Jurkat, Clone E6-1 (cell line): ENCODE data around the gene PRAMEF26. TPM values are rescaled to one million over a fixed set of nuclear protein-coding genes. Genes with fewer than 3 reads are reported as not detected.
"Not testable (repeated sequence)": the region's sequence is repeated elsewhere in the genome, so short reads cannot be mapped to it uniquely, and the experiment has no call there.

Source experiments
- DNase-seq: peaks from one replicate; pipeline ENCODE4 v3.0.0-alpha.2; 2011; ENCODE audit warnings: low read depth, low spot score
- H3K4me3 ChIP-seq: 2 replicates; pipeline ENCODE4 v1.5.1; 2011; ENCODE audit warnings: mild to moderate bottlenecking, low read length, control low read depth, moderate library complexity
- polyA plus RNA-seq: library from polyadenylated mRNA; unstranded; fragments of >200 nt; gene quantifications from one replicate; pipeline ENCODE4 v1.2.1, GENCODE V29; 2012; ENCODE audit warnings: missing spikeins; ENCODE audit not compliant: insufficient read length, insufficient read depth

Gene PRAMEF26
- polyA plus RNA-seq: not detected

DNA sequence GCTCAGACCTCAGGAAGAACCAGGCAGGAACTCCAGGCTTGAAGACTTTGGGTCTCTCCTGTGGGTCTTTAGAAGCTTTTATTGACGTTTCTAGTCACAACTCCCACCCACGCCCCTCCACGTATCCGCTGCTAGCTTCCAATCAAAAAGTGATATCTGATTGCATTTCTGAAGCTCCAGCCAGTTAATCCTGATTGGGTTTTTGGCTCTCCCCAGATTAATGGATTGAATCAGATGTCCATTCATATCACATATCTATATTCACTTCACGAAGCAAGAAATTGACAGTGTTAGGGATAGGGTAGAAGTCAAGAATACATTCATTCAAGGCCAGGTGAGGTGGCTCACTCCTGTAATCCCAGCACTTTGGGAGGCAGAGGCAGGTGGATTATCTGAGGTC, at the start of gene PRAMEF26:
PRAMEF26 (minus strand) TSS at position 101 of the 400 bp plus-strand sequence. CDS start 2,914 bp downstream, outside the sequence.
- DNase-seq, H3K4me3 ChIP-seq: not testable (repeated sequence)

DNA sequence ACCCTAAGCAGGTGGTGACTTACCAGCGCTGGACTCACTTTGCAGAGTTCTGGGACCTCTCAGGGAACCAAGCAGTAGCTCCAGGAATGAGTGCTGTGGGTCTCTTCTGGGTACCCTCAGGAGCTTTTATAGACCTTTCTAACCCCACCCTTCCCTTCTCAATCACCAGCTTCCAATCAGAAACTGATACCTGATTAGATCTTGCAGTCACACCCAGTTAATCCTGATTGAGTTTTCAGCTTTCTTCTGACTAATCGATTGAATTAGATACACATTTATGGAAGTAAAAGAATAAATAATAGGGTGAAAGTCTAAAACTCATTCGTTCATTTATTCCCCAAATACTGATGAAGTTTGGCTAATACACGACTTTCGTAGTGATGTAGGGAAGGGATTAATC, 45.5 kb upstream of the PRAMEF26 start, which contains the start of gene PRAMEF13:
PRAMEF13 (minus strand) TSS at position 101 of the 400 bp plus-strand sequence. CDS start 1,820 bp downstream, outside the sequence.
- H3K4me3 ChIP-seq, DNase-seq: not testable (repeated sequence)

DNA sequence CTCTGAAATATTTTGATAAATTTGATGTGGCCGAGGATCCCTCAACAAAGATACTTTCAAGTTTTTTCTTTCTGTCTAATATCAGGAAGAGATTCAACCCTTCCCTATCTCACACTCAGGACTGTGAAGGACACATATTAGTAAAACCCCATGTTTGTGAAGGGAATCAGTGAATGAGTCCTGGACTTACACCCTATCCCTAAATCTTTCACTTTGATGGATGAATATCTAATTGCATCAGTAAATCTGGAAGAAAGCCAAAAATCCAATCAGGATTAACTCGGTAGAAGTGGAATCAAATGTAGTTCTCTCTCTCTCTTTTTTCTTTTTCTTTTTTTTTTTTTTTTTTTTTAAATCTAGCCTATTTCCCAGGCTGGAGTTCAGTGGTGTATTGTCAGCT, 15.7 kb upstream of the PRAMEF26 start, which contains the start of gene PRAMEF9:
PRAMEF9 (plus strand) TSS at position 301 of the 400 bp plus-strand sequence. CDS start 3,433 bp downstream, outside the sequence.
- not testable (repeated sequence) for H3K4me3 ChIP-seq, DNase-seq

DNA sequence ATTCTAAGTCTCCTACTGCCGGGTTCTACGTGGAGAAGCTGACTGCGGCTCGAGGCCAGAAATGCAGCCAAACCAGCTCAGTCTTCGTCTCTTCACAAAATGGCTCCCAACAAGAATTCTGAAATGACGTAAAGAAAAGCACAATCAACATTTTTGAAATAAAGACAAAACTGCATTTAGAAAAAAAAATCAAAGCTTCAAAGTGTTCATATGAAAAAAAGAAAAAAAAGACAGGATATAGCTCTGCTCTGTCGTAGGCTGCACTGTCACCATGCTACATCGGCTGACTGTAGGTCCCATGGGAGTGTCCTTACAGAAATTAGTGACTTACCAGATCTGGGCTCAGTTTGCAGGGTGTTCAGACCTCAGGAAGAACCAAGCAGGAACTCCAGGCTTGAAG, 9.7 kb upstream of the PRAMEF26 start, which contains the start of gene HNRNPCL4:
HNRNPCL4 (minus strand) TSS at position 101 of the 400 bp plus-strand sequence. CDS start 164 bp downstream, outside the sequence.
- DNase-seq, H3K4me3 ChIP-seq: not testable (repeated sequence)

DNA sequence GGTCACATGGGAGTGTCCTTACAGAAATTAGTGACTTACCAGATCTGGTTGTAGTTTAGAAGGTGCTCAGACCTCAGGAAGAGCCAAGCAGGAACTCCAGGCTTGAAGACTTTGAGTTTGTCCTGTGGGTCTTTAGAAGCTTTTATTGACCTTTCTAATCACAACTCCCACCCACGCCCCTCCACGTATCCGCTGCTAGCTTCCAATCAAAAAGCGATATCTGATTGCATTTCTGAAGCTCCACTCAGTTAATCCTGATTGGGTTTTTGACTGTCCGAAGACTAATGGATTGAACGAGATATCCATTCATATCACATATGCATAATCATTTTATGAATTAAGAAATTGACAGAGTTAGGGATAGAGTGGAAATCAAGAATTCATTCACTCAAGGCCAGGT, 39.1 kb downstream of the PRAMEF26 start, which contains the start of gene HNRNPCL2:
HNRNPCL2 (minus strand) TSS at position 101 of the 400 bp plus-strand sequence. CDS start 454 bp downstream, outside the sequence.
- H3K4me3 ChIP-seq, DNase-seq: not testable (repeated sequence)
